Stimulated activated CD4-positive, alpha-beta T cell treated with anti-CD3 and anti-CD28 coated beads, Interleukin-12 subunit alpha, Interleukin-12 subunit beta, amount 100 ng/mL, for 4 hours (primary cell): ENCODE results near the gene ZNF558.

Experiments used
- DNase-seq: peaks from one replicate; pipeline ENCODE4 v3.0.0-alpha.2; 2020

Gene ZNF558

DNA sequence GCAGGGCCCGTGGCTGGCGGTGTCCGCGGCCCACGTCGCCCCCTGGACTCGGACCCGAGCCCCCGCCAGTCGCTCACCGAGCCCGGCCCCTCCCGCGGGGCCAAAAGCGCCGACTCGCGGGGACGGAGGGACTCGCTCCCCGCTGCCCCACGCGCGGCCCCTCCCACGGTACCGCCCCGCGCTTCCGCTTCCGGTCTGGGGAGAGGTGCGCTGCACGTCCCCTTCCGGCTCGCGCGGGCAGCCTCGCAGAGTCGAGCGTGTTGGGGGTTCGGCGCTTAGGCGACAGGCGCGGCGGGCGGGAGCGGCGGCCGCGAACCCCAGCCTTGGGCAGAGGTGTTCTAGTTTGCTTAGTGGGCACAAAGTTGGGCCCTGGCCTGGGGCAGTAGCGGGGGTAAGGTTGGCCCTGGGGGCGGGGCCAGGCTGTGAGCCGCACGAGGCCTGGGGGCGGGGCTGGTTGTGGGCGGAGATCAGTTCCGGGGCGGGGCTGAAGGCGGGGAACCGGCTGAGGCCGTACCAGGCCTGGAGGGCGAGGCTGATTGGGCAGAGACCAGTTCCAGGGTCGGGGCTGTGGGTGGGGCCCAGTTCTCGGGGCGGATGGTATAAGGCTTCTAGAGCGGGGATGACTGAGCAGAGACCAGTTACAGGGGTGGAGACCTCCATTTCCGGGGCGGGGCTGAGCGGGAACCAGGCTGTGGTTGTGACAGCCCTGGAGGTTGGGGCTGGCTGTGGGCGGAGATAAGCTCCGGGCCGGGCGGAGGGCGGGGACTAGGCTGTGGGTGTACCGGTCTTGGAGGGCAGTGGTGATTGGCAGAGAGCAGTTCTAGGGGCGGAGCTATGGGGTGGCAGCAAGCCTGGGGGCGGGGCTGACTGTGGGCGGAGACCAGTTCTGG, at the start of gene ZNF558, which contains the start of gene MBD3L1:
Gene ZNF558, minus strand, starts transcription at position 173 of the 890 bp plus-strand sequence. CDS start 9,645 bp downstream, outside the sequence.
Gene MBD3L1, plus strand, starts transcription at position 246 of the 890 bp plus-strand sequence. CDS start 10,302 bp downstream, outside the sequence.
- peak; percentile 99 for DNase-seq

DNA sequence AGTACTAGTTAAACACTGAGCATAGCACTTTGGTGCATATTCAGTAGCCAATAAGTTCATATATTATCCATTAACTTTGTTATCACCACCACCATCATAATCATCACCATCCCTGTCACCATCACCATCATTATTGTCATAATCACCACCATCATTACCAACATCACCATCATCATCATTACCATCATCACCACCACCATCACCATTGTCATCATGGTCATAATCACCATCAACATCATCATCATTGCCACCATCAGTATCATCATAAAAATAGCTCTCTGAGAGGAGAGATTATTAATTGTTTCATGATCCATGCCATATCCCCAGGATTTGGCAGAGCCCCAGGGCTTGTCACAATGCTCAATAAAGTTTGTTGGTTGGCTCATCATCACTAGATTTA, 49.4 kb upstream of the ZNF558 start:
- DNase-seq = no peak

DNA sequence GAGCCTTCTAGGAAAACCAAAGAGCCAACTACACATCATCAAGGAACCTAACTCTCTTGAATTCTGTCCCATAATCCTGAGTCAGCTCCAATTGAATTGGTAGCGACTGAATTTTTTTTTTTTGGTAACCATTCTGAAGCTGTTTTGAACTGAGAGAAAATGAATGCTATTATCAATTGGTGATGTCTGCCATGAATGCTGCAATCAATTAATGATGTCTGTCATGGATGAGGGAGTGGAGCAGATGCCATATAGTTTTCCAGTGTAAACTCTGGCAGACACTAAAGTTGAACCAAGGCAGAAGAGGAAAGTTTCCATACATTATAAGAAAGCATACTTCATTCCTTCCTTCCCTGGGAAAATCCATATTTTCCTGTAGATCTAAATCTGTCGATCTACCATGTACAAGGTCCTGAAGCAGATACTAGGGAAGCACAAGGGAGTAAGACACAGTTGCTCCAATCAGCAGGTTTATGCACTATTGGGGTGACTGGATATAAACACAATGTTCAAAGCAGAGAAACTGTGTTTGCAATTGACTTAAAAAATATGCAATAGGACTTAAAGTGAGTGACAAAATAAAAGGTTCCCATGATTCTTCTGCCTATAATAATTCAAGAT, 48.9 kb upstream of the ZNF558 start:
- no peak for DNase-seq

DNA sequence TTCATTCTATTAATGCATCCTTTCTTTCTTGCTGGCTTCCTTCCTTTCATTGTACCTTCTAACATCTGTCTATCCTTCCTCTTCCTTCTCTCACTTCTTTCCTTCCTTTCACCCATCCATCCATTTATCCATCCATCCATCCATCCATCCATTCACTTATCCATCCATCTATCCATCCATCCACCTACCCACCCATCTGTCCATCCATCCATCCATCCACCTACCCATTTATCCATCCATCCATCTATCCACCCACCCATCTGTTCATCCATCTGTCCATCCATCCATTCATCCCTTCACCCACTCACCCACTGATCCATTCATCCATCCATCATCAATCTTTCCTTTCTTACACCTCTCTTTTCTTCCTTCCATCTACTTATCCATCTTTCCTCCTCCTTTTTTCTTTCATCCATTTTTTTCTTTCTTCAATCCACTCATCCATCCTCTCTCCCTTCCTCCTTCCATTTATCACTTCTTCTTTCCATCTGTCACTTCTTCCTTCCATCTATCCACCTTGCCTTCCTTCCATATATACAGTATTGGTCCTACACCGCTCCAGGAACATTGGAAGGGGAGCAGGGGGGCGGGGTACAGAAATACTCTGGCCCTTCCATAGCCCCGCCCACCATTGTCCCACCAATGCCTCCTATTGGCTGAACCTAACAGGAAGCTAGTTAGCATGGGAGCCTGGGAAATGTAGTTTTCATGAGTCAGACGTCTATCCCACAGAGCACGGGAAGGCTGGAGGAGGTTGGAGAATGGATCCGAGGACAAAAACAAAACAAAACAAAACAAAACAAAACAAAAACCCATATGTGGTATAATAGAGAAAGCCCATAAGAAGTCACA, 46.0 kb upstream of the ZNF558 start:
- DNase-seq = no peak

- no peak for DNase-seq
These were observed 34.2 kb upstream of the ZNF558 start for GRCh38 chr19:8866344-8866743.

DNA sequence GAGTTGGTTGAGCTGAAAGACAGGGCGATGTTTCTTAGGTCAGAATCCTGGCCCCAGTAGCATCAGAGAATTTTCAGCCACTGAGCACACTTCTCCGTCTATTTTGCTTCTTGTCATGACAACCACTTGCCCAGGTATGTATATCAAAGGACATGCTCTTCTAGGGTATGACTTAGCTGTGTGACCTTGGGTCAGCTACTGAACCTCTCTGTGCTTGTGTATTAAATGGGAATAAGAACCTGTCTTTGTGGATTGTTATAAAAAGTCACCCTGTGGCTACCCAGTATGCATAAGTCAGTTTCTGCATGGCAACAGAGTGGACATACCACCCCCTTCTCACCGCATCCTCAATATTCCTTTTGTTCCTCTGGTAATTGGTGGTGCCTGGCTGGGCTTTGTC, 26.2 kb upstream of the ZNF558 start:
- no peak for DNase-seq

GRCh38 chr19:8850488-8850887, 18.4 kb upstream of the ZNF558 start:
- no peak for DNase-seq

DNA sequence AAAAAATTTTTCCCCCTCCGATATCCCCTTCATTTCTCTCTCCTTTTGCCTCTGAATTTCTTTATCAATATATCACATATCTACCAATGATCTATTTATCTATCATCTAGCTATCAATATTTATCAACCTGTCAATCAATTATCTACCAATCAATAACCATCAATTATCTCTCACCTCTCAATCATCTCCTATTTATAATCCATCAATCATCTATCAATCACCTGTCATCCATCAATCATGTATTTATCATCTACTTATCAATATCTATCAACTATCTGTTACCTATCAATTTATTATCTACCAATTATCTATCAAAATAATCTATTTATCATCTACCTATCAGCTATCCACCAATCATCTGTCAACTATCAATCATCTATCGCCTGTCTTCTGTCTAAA, 17.1 kb upstream of the ZNF558 start:
- DNase-seq = no peak

DNA sequence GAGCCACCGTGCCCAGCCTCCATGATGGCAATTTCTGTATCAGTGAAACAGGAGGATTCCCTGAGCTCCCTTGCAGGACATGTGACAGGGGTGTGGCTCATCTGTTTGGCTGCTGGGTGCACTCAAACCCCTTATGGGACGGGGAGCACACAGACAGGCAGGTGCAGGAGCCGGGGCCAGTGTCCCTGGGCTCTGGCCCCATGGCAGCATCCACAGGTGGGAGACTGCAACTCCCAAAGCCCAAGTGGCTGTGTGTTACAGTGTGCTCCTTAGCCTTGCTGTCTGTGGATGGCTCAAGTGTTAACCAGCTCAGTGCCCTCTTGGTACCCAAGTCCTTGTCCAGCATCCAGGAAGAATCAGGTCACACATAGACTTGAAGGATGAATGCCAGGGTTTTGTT, 14.7 kb upstream of the ZNF558 start:
- no peak for DNase-seq

DNA sequence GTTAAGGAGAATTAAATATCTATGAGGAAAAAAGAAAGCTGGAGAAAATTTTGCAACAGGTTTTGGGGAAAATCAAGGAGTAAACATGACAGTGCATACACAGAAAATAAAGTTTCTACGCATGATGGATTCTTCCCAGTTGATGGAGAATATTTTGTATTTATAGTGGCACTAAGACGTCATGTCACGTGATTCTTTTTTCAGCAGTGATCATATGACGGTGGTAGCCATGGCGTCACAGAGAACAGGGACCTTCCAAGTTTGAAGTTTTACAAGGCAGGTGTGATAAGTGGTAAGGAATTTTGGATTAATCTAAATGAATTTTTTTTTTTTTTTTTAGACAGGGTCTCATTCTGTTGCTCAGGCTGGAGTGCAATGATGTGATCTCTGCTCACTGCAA, 8.6 kb upstream of the ZNF558 start:
- no peak for DNase-seq

GRCh38 chr19:8835877-8836276, 3.8 kb upstream of the ZNF558 start:
- DNase-seq = no peak

DNA sequence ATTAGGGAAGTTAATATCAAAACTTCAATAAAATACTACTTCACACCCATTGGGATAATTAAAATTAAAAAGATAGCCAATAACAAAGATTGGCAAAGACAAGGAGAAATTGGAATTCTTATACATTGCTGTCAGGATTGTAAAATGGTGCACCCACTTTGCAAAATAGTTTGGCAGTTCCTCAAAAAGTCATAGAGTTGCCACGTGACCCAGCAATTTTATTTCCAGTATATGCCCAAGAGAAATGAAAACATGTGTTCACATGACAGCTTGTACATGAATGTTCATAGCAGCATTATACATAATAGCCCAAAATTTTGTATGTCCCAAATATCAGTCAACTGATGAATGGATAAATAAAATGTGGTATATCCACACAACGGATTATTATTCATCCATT, 3.3 kb upstream of the ZNF558 start:
- DNase-seq = no peak

DNA sequence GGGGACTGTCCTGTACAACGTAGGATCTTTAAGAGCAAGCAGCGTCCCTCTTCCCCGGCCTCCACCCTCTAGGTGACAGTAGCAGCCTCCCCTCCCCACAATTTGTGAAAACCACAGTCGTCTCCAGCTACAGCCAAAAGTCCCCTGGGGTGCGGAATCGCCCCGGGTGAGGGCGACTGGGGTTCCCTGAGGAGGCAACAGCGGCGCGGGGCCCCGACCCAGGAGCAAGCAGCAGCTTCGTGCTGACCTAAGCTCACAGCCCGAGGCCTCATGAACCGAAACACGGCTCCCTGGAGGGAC, 322 bp downstream of the ZNF558 start:
- DNase-seq = no peak

DNA sequence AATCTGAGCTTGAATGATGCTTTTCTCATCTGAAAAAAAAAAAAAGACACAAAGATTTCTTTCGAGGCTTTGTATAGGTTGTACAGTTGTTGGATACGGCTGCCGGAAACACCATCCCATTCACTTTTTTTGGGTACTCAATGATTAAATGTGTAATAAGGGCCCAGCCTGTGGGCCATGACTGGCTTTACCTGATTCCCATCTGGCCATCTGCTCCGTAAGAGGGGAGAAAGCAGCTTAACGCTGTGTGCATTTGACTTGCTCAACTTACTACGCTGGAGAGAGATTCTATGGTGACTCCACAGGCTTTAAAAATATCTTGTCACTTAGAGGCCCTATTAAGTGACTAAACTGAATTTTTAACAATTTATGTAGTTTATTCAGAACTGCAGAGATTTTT, 731 bp downstream of the ZNF558 start:
- no peak for DNase-seq

- DNase-seq = no peak
These were observed 4.8 kb downstream of the ZNF558 start for GRCh38 chr19:8827277-8827676.

DNA sequence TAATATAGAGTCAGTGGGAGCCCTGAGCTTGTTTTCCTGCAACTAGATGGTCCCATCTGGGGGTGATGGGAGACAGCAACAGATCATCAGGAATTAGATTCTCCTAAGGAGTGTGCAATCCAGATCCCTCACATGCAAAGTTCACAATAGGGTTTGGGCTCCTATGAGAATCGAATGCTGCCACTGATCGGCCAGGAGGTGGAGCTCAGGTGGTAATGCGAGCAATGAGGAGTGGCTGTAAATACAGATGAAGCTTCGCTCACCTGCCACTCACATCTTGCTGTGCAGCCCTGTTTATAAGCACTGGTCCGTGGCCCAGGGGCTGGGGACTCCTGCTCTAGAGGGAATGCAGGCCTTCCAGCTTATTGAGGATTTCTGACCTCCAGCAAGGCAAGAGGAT, 5.7 kb downstream of the ZNF558 start:
- DNase-seq = no peak

DNA sequence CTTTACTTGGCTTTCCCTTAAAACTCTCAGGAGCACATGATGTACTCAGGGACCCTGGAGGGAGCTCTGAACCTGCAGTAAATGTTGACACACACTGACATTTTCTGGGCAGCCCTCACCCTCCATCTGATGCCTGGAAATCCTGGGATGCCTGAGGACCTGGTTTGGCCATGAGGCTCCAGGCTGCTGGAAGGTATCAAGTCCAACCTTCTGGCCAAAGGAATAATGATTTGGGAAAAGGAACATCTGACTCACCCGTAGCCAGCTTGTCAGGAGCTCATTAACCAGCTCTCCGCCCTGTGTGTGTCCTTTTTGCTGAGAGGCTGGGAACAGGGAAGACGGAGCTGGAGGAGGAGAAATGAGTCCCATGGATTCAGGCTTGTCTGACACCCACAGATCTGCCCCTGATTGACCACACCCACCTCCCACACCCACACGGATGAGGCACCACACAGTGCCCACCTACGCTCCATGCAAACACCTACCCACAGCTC, 10.3 kb downstream of the ZNF558 start:
- DNase-seq = no peak

DNA sequence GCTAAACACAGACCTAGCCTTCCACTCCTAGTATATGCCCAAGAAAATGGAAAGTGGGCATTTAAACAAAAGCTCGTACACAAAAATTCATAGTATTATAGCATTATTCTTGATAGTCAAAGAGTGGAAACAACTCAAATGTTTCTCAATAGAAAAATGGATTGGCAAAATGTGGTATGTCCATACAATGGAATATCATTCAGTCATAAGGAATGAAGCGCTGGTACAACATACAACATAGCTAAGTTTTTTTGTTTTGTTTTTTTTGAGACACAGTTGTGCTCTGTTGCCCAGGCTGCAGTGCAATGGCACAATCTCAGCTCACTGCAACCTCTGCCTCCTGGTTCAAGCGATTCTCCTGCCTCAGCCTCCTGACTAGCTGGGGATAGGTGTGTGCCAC, 11.9 kb downstream of the ZNF558 start:
- DNase-seq = no peak

GRCh38 chr19:8815780-8816179, 16.3 kb downstream of the ZNF558 start:
- no peak for DNase-seq

- DNase-seq = no peak
These were observed 17.9 kb downstream of the ZNF558 start for GRCh38 chr19:8814176-8814575.

DNA sequence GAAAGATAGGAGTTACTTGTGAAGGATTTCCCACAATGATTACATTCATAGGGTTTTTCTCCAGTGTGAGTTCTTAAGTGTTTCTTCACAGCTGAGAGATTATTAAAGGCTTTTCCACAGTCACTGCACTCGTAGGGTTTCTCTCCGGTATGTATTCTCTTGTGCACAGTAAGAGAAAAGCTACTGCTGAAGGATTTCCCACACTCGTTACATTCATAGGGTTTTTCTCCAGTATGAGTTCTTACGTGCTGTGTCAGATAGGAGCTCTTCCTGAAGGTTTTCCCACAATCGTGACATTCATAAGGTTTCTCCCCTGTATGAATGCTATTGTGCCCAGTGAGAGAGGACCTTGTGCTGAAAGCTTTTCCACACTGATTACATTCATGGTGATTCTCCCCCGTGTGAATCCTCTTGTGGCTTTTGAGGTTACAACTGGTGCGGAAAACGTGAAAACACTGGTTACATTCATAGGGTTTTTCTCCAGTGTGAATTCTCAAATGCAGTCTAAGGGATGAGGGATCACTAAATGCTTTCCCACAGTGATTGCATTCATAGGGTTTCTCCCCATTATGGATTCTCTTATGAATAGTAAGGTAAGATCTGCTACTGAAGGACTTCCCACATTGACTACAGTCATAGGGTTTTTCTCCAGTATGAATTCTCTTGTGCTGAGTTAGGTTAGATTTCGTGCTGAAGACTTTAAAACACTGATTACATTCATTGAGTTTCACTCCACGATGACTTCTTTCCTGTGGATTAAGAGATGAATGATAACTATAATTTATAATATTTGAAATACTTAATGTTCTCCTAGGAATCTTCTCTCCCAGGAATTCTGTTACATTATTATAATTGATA, 20.6 kb downstream of the ZNF558 start:
- DNase-seq = no peak

DNA sequence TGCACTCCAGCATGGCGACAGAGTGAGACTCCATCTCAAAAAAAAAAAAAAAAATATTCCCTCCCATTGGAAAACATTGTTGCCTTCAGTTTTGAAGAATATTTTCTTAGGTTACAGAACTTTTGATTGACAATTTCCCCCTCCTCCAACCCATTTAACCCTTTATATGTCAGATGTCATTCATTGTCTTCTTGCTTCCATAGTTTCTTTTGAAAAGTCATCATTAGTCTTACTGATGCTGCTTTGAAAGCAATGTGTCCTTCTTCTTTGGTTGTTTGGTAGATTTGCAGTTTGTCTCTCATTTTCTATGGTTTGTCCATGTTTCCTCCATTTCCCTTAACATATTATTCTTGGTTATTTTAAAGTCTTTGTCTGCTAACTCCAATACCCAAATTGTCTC, 25.4 kb downstream of the ZNF558 start:
- DNase-seq = no peak
